ENCODE data around the gene NALCN. TPM values are rescaled to one million over a fixed set of nuclear protein-coding genes. Genes with fewer than 3 reads are reported as not detected.

NALCN gene
- total RNA-seq, 4 donors from 2014 or later: under 0.01 to 1.3 (median 0.17) TPM; not detected in 1

DNA sequence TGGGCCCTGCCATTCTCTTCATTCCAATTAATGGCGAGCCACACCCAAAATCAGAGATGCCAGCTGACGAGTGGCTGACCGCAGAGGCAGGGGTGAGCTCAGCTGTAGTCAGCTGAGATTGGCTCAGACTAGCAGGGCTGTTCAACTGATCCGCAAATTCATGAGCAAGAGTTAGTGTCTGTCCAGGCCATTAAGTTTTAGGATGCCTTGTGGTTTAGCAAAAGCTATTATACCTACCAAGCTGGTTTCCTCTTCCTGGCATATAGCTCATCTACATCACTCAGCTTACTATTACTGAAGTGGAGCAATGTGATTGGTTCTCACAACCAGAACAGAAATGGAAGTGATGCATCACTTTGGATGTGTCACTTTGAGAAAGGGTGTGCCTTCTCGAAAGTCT, 148.7 kb downstream of the NALCN start:
- TF ChIP-seq, protein P1, sequence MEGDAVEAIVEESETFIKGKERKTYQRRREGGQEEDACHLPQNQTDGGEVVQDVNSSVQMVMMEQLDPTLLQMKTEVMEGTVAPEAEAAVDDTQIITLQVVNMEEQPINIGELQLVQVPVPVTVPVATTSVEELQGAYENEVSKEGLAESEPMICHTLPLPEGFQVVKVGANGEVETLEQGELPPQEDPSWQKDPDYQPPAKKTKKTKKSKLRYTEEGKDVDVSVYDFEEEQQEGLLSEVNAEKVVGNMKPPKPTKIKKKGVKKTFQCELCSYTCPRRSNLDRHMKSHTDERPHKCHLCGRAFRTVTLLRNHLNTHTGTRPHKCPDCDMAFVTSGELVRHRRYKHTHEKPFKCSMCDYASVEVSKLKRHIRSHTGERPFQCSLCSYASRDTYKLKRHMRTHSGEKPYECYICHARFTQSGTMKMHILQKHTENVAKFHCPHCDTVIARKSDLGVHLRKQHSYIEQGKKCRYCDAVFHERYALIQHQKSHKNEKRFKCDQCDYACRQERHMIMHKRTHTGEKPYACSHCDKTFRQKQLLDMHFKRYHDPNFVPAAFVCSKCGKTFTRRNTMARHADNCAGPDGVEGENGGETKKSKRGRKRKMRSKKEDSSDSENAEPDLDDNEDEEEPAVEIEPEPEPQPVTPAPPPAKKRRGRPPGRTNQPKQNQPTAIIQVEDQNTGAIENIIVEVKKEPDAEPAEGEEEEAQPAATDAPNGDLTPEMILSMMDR (IDR thresholded peaks at IDR 0.05; ENCODE audit: low read depth): no peak

DNA sequence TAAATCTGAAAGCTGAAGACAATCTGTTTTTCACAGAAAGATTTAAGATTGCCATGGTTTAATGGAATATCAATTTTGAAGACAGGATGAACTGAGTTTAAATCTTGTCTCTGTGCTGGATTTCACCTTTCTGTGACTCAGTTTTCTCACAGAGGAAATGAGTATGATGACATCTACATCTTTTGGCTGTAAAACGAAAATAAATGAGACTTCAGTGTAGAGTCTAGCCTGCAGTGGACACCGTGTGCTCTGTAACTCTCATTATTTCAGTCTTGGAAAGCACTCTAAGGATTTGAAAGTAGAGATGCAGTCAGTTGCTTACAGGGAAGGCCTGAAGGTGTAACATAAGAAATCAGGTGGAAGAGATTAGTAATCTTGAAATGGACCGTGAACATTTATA, 150.4 kb downstream of the NALCN start:
- TF ChIP-seq, protein P1 (IDR thresholded peaks at IDR 0.05; ENCODE audit: low read depth): no peak

DNA sequence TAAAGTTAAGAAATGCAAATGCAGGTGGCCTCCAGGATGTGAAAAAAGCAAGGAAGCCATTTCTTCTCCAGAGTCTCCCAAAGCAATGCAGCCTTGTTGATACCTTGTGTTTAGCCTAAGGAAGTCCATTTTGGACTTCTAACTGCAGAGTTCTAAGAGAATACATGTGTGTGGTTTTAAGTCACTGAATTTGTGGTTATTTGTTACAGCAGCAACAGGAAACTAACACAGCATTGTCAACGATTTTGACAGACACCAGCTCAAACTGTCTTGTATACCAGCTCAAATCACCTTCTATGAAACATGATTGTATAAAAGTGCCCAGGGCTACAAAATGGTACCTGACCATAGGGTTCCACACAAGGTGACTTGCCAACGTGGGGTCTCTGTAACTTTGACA, 151.4 kb downstream of the NALCN start:
- TF ChIP-seq, protein P1 (IDR thresholded peaks at IDR 0.05; ENCODE audit: low read depth): no peak

DNA sequence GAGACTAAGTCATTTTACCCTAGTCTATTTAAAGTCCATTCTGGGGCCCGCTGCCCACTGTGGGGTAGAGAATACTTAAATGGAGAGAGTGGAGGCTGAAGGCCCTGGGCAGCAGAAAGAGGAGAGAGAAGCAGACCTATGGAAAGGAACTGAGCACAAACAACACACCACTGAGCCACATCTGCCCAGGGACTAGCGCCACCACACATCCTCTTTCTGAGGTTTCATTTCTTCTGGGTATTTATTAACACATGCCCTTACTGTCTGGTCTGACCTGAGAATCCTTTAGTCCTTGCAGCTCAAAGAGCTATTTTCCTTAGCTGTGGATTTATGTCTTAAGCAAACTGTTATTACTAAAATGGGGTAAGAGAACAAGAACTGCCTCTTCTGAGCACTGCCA, 154.0 kb downstream of the NALCN start:
- TF ChIP-seq, protein P1 (IDR thresholded peaks at IDR 0.05; ENCODE audit: low read depth): no peak

DNA sequence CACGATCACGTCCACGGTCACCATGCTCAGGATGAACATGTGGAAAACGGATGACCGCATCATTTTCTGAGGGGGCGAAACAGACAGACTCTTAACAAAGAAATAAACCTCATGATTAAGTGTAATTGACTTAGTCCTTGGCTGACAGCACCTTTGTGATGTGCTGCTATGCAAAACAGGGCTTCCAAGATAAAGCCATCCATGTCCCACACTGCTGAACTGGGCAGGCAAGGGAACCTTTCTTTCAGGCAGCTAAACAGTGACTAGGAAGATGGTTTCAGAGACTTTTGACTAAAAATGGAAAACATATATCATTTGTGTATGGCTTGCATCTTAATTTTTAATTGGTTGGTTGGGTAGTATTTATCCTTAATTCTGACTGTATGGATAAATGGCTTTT, 157.8 kb downstream of the NALCN start:
- TF ChIP-seq, protein P1 (IDR thresholded peaks at IDR 0.05; ENCODE audit: low read depth): no peak

DNA sequence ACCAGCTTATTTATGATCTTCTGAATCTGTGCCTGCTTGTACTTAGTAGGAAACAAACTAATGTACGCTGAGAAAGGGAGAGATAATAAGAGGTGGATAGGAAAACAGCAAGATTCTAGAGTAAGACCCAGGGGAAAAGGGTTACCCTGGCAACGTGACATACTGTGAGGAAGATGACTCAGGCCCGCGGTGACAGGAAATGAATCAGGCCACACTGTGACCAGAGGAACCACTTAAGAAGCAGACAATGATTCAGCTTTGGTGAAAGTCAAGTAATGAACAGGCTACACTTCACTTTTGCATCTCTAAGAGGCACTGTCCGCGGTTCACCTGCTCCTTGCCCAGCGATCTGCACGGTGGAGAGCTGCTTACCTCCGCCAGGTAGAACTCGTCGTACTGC, 158.2 kb downstream of the NALCN start:
- TF ChIP-seq, protein P1 (IDR thresholded peaks at IDR 0.05; ENCODE audit: low read depth): no peak

DNA sequence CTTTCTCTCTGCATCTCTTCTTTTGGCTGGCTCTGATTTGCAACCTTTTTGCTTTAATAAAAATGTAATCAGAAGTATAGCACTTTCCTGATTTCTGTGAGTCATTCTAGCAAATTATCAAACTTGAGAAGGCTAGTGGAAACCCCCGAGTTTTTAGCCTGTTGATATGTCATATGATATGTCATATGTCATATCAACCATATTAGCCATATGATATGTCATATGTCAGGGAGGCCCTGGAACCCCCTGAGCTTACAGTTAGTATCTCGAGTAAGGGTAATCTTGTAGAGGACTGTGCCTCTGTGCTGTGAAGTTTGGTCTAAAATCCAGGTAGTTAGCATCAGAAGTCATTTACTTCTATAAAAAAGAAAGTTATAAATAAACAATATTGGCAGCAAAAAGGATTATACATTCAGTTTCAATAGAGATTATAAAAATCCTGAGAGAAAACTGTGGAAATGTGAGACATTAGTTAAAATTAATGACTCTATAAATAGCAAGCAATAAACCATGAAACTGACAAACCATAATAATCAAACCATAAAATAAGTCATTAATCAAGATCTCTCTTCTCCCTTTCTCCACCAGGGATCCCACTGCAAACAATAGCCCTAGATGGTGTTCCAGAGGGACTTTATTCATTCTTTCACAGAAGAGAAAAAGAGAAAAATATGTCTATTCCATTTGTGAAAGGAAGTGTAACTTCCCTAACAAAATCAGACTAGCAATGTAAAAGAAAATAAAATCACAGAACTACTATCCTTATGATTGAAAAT, 167.4 kb downstream of the NALCN start:
- TF ChIP-seq, protein P1 (IDR thresholded peaks at IDR 0.05; ENCODE audit: low read depth): no peak

Data from subcutaneous adipose tissue (tissue), 4 donors.